ENCODE results near the gene PXDN. TPM values are rescaled to one million over a fixed set of nuclear protein-coding genes. Genes with fewer than 3 reads are reported as not detected.
"Not testable (repeated sequence)": the region's sequence is repeated elsewhere in the genome, so short reads cannot be mapped to it uniquely, and the experiment has no call there.

Gene PXDN
- total RNA-seq, 2 donors from 2014 or later, result 9.5 to 20.0 TPM

GRCh38 chr2:1702186-1702565 lies 42.1 kb downstream of the PXDN start:
- Histone ChIP-seq H3K27me3 (no peaks in the 10 kb centered on the region), H3K4me3 (no peak overlapping the region), H3K4me1 (no peaks in the 10 kb centered on the region), H3K9ac (ENCODE audit: low read depth in 2 of 2, low read length in 2 of 2) (no peak overlapping the region), H3K36me3 (no peaks in the 10 kb centered on the region), H3K27ac (no peak overlapping the region), H3K9me3 (no peaks in the 10 kb centered on the region)
- DNase-seq, result no peak
- intact Hi-C loops (cut with DNase I), result no loop called here
- TF ChIP-seq CTCF (IDR thresholded peaks at IDR 0.05), result no peak

DNA sequence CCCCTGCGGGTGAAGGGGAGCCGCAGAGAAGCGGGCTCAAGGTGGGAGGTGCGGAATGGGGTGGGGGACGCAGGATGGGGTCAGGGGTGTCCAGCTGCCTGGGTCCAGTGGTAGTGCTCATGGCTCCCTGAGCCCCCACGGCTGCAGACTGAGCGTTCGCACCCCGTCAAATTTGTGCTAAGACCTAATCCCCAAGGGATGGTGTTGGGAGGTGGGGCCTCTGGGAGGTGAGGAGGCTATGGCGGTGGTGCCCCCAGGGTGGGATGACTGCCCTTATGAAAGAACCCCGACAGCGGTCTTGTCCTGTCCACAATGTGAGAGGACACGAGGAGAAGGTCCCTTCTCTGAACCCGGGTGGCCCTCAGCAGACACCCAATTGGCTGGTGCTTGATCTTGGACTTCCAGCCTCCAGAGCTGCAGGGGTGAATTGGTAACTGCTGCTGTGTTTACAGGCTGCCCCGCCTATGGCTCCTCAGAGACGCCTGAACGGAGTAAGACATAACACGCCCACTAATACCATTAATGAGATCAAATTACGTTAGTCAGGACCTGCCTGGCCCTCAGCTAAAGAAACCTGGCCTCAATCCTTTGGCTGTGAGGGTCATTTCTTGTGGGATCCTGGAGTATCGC lies 42.6 kb downstream of the PXDN start:
- H3K27ac ChIP-seq, result no peak overlapping the region
- no peak for TF ChIP-seq CTCF (IDR thresholded peaks at IDR 0.05)

GRCh38 chr2:1701020-1701419 lies 43.3 kb downstream of the PXDN start:
- no peaks in the 10 kb centered on the region for H3K36me3 ChIP-seq
- no peaks in the 10 kb centered on the region for H3K9me3 ChIP-seq
- H3K27me3 ChIP-seq, result no peaks in the 10 kb centered on the region
- no peak overlapping the region for H3K27ac ChIP-seq
- intact Hi-C loops (cut with DNase I), result no loop called here
- H3K4me3 ChIP-seq, result no peak overlapping the region
- no peak for TF ChIP-seq CTCF (IDR thresholded peaks at IDR 0.05)
- H3K9ac ChIP-seq (ENCODE audit: low read depth in 2 of 2, low read length in 2 of 2), result no peak overlapping the region
- DNase-seq, result no peak
- no peaks in the 10 kb centered on the region for H3K4me1 ChIP-seq

More for the DNA sequence above, 42.6 kb downstream of the PXDN start:
- DNase-seq, result no peak
- H3K9me3 ChIP-seq, result no peaks in the 10 kb centered on the region
- intact Hi-C loops (cut with DNase I), result no loop called here
- no peaks in the 10 kb centered on the region for H3K27me3 ChIP-seq
- no peak overlapping the region for H3K9ac ChIP-seq (ENCODE audit: low read depth in 2 of 2, low read length in 2 of 2)
- no peaks in the 10 kb centered on the region for H3K36me3 ChIP-seq
- H3K4me1 ChIP-seq, result no peaks in the 10 kb centered on the region
- H3K4me3 ChIP-seq, result no peak overlapping the region

DNA sequence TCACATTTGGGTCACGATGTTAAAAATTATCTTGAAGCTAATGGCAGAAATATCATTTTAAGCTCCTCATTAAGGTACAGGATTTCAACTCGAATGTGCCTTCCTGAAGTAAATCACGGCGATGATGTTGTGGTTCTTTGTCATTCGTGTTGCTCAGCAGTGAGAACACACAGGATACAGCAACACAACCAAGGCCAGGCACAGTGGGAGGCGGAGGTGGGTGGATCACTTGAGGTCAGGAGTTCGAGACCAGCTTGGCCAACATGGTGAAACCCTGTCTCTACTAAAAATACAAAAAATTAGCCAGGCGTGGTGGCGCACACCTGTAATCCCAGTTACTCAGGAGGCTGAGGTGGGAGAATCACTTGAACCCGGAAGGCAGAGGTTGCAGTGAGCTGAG lies 43.9 kb downstream of the PXDN start:
- H3K4me1 ChIP-seq; H3K27me3 ChIP-seq; H3K9me3 ChIP-seq; H3K9ac ChIP-seq (ENCODE audit: low read depth in 2 of 2, low read length in 2 of 2); intact Hi-C loops (cut with DNase I); H3K27ac ChIP-seq; H3K4me3 ChIP-seq; H3K36me3 ChIP-seq; DNase-seq: not testable (repeated sequence)

- no peaks in the 10 kb centered on the region for H3K27me3 ChIP-seq
- H3K4me1 ChIP-seq, result no peaks in the 10 kb centered on the region
- no peaks in the 10 kb centered on the region for H3K9me3 ChIP-seq
- no peak overlapping the region for H3K9ac ChIP-seq (ENCODE audit: low read depth in 2 of 2, low read length in 2 of 2)
- H3K4me3 ChIP-seq, result no peak overlapping the region
- H3K27ac ChIP-seq, result no peak overlapping the region
- intact Hi-C loops (cut with DNase I), result no loop called here
- no peaks in the 10 kb centered on the region for H3K36me3 ChIP-seq
- no peak for DNase-seq
- no peak for TF ChIP-seq CTCF (IDR thresholded peaks at IDR 0.05)
These were observed 45.9 kb downstream of the PXDN start for GRCh38 chr2:1698188-1698945.

DNA sequence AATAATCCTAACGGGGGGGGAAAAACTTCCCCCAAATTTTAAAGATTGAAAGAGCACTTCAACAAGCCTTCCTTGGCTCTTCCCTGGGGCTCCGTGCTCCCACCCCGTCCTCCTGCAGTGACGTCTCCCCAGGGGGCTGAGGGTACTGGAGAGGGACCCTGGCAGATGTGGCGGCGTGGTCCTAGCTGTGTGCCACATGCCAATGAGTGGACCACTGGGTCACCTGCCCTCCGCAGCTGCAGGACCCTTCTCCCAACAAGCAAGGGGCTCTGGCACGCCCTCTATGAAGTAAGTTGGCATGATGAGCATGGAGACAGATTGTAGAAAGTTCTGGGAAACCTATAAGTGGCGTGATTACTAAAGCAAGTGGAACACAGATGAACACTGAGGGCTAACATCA lies 46.7 kb downstream of the PXDN start:
- TF ChIP-seq CTCF (IDR thresholded peaks at IDR 0.05), result no peak
- H3K27ac ChIP-seq, result no peak overlapping the region
- no peaks in the 10 kb centered on the region for H3K4me1 ChIP-seq
- DNase-seq, result no peak
- no peaks in the 10 kb centered on the region for H3K36me3 ChIP-seq
- no peak overlapping the region for H3K9ac ChIP-seq (ENCODE audit: low read depth in 2 of 2, low read length in 2 of 2)
- H3K27me3 ChIP-seq, result no peaks in the 10 kb centered on the region
- intact Hi-C loops (cut with DNase I), result no loop called here
- no peaks in the 10 kb centered on the region for H3K9me3 ChIP-seq
- H3K4me3 ChIP-seq, result no peak overlapping the region
